ENCODE measurements around the gene MEN1. TPM values are rescaled to one million over a fixed set of nuclear protein-coding genes. Genes with fewer than 3 reads are reported as not detected.

The MEN1 gene
- polyA plus RNA-seq, 1 donor (not counting 4 experiments of a cell fraction or from before 2014, with no cell fraction given): 14.2 TPM

- Histone ChIP-seq H2AFZ (ENCODE audit: control insufficient read depth, low read length) (no peak overlapping the region), H3K4me1 (ENCODE audit: control insufficient read depth, extremely low read depth, insufficient read depth, low read length) (peaks cover 11% of the 10 kb centered on the region), H3K9me3 (ENCODE audit: control insufficient read depth, low read depth, low read length) (no peaks in the 10 kb centered on the region), H3K36me3 (ENCODE audit: control insufficient read depth in 2 of 2, extremely low read depth in 1 of 2, insufficient read depth in 2 of 2, low read length in 2 of 2) (peaks cover 8 to 51% of the 10 kb centered on the region in 2 experiments), H3K27ac (ENCODE audit: control insufficient read depth, insufficient read depth, low read length) (no peak overlapping the region), H4K20me1 (ENCODE audit: control insufficient read depth, extremely low read depth, insufficient read depth, low read length) (no peaks in the 10 kb centered on the region), H3K4me3 (ENCODE audit: control insufficient read depth in 2 of 3, extremely low read depth in 1 of 3, insufficient read depth in 2 of 3, low read depth in 1 of 3, low read length in 3 of 3) (no peak overlapping the region), H3K9ac (ENCODE audit: control insufficient read depth, extremely low read depth, insufficient read depth, low read length) (no peak overlapping the region), H3K79me2 (ENCODE audit: control insufficient read depth, insufficient read depth, low read length) (no peaks in the 10 kb centered on the region), H3K4me2 (ENCODE audit: control insufficient read depth, extremely low read depth, insufficient read depth, low read depth, low read length) (no peak overlapping the region), H3K9me1 (ENCODE audit: control insufficient read depth, extremely low read depth, insufficient read depth, low read length) (no peaks in the 10 kb centered on the region), H3K27me3 (ENCODE audit: control insufficient read depth, extremely low read depth, insufficient read depth, low read length) (no peaks in the 10 kb centered on the region)
- no peak for FAIRE-seq
- dilution Hi-C loops (cut with MboI; ENCODE audit: extremely low pct_ligation_motif_present, low sequenced_read_pairs): no loop called here
- DNase-seq (ENCODE audit: low read depth, low spot score): no peak
- TF ChIP-seq CTCF (optimal IDR thresholded peaks at IDR 0.05 in 1 of 3, IDR thresholded peaks at IDR 0.05 in 1 of 3, conservative IDR thresholded peaks at IDR 0.05 in 1 of 3; ENCODE audit: extremely low read depth in 1 of 3, insufficient read depth in 2 of 3, low read length in 3 of 3) (no peak), EZH2 (IDR thresholded peaks at IDR 0.05; ENCODE audit: low read length) (no peak)
Measured at GRCh38 chr11:64833509-64833908, 23.2 kb upstream of the MEN1 start.

GRCh38 chr11:64833198-64833502 is 22.8 kb upstream of the MEN1 start:
- TF ChIP-seq EZH2 (IDR thresholded peaks at IDR 0.05; ENCODE audit: low read length) (no peak), CTCF (optimal IDR thresholded peaks at IDR 0.05 in 1 of 3, IDR thresholded peaks at IDR 0.05 in 1 of 3, conservative IDR thresholded peaks at IDR 0.05 in 1 of 3; ENCODE audit: extremely low read depth in 1 of 3, insufficient read depth in 2 of 3, low read length in 3 of 3) (no peak)
- H3K9ac ChIP-seq (ENCODE audit: control insufficient read depth, extremely low read depth, insufficient read depth, low read length): no peak overlapping the region
- H4K20me1 ChIP-seq (ENCODE audit: control insufficient read depth, extremely low read depth, insufficient read depth, low read length): no peaks in the 10 kb centered on the region
- no peaks in the 10 kb centered on the region for H3K9me1 ChIP-seq (ENCODE audit: control insufficient read depth, extremely low read depth, insufficient read depth, low read length)
- H3K4me2 ChIP-seq (ENCODE audit: control insufficient read depth, extremely low read depth, insufficient read depth, low read depth, low read length): no peak overlapping the region
- H3K9me3 ChIP-seq (ENCODE audit: control insufficient read depth, low read depth, low read length): no peaks in the 10 kb centered on the region
- peaks cover 8 to 48% of the 10 kb centered on the region in 2 experiments for H3K36me3 ChIP-seq (ENCODE audit: control insufficient read depth in 2 of 2, extremely low read depth in 1 of 2, insufficient read depth in 2 of 2, low read length in 2 of 2)
- no peak overlapping the region for H3K27ac ChIP-seq (ENCODE audit: control insufficient read depth, insufficient read depth, low read length)
- no peak overlapping the region for H3K4me3 ChIP-seq (ENCODE audit: control insufficient read depth in 2 of 3, extremely low read depth in 1 of 3, insufficient read depth in 2 of 3, low read depth in 1 of 3, low read length in 3 of 3)
- FAIRE-seq: no peak
- DNase-seq (ENCODE audit: low read depth, low spot score): no peak
- H2AFZ ChIP-seq (ENCODE audit: control insufficient read depth, low read length): no peak overlapping the region
- H3K27me3 ChIP-seq (ENCODE audit: control insufficient read depth, extremely low read depth, insufficient read depth, low read length): no peaks in the 10 kb centered on the region
- H3K4me1 ChIP-seq (ENCODE audit: control insufficient read depth, extremely low read depth, insufficient read depth, low read length): peaks cover 11% of the 10 kb centered on the region
- dilution Hi-C loops (cut with MboI; ENCODE audit: extremely low pct_ligation_motif_present, low sequenced_read_pairs): no loop called here
- H3K79me2 ChIP-seq (ENCODE audit: control insufficient read depth, insufficient read depth, low read length): no peaks in the 10 kb centered on the region

Measured in keratinocyte (primary cell).